Measurements from ENCODE around the gene COQ8A. TPM values are rescaled to one million over a fixed set of nuclear protein-coding genes. Genes with fewer than 3 reads are reported as not detected.
"Not testable (repeated sequence)": the region's sequence is repeated elsewhere in the genome, so short reads cannot be mapped to it uniquely, and the experiment has no call there.

The COQ8A gene
- total RNA-seq, 1 donor from 2014 or later = 13.8 TPM

GRCh38 chr1:226953175-226953800 is 13.2 kb downstream of the COQ8A start:
- Histone ChIP-seq H3K4me2 (no peak overlapping the region), H3K4me3 (no peak overlapping the region), H2AFZ (replicated peaks) (no peak overlapping the region), H3F3A (ENCODE audit: low read depth) (no peaks in the 10 kb centered on the region), H3K36me3 (no peaks in the 10 kb centered on the region), H3K27ac (no peak overlapping the region), H3K4me1 (no peaks in the 10 kb centered on the region), H3K9me3 (ENCODE audit: low read depth) (no peaks in the 10 kb centered on the region), H3K9ac (no peak overlapping the region), H3K27me3 (no peaks in the 10 kb centered on the region), H3K79me2 (ENCODE audit: low read depth) (no peaks in the 10 kb centered on the region), H4K20me1 (ENCODE audit: low read depth) (no peaks in the 10 kb centered on the region)
- Mint-ChIP-seq H3K4me1 (peaks cover 9% of the 10 kb centered on the region), H3K36me3 (peaks cover 5% of the 10 kb centered on the region), H3K4me3 (no peak overlapping the region), H3K27ac (no peak overlapping the region), H3K27me3 (ENCODE audit: insufficient read depth, low read depth) (peaks cover 3% of the 10 kb centered on the region), H3K9me3 (peaks cover 22% of the 10 kb centered on the region)
- DNase-seq (ENCODE audit: low spot score) = no peak
- TF ChIP-seq, protein P1, sequence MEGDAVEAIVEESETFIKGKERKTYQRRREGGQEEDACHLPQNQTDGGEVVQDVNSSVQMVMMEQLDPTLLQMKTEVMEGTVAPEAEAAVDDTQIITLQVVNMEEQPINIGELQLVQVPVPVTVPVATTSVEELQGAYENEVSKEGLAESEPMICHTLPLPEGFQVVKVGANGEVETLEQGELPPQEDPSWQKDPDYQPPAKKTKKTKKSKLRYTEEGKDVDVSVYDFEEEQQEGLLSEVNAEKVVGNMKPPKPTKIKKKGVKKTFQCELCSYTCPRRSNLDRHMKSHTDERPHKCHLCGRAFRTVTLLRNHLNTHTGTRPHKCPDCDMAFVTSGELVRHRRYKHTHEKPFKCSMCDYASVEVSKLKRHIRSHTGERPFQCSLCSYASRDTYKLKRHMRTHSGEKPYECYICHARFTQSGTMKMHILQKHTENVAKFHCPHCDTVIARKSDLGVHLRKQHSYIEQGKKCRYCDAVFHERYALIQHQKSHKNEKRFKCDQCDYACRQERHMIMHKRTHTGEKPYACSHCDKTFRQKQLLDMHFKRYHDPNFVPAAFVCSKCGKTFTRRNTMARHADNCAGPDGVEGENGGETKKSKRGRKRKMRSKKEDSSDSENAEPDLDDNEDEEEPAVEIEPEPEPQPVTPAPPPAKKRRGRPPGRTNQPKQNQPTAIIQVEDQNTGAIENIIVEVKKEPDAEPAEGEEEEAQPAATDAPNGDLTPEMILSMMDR (IDR thresholded peaks at IDR 0.05) = no peak
- TF ChIP-seq EZH2 (IDR thresholded peaks at IDR 0.05) (no peak), EZH2phosphoT487 (IDR thresholded peaks at IDR 0.05) (no peak)

GRCh38 chr1:226954337-226954736 is 14.2 kb downstream of the COQ8A start:
- Histone ChIP-seq H3K27ac (no peak overlapping the region), H3K4me3 (no peak overlapping the region), H3F3A (ENCODE audit: low read depth) (no peaks in the 10 kb centered on the region), H3K9ac (no peak overlapping the region), H3K4me1 (no peaks in the 10 kb centered on the region), H3K27me3 (no peaks in the 10 kb centered on the region), H4K20me1 (ENCODE audit: low read depth) (no peaks in the 10 kb centered on the region), H2AFZ (replicated peaks) (no peak overlapping the region), H3K4me2 (no peak overlapping the region), H3K79me2 (ENCODE audit: low read depth) (no peaks in the 10 kb centered on the region), H3K9me3 (ENCODE audit: low read depth) (no peaks in the 10 kb centered on the region), H3K36me3 (no peaks in the 10 kb centered on the region)
- no peak for DNase-seq (ENCODE audit: low spot score)
- TF ChIP-seq EZH2 (IDR thresholded peaks at IDR 0.05) (no peak), EZH2phosphoT487 (IDR thresholded peaks at IDR 0.05) (no peak)
- TF ChIP-seq, protein P1 (IDR thresholded peaks at IDR 0.05) = no peak
- Mint-ChIP-seq H3K4me3 (no peak overlapping the region), H3K36me3 (peaks cover 5% of the 10 kb centered on the region), H3K4me1 (peaks cover 9% of the 10 kb centered on the region), H3K27ac (peak overlapping the region; percentile 90), H3K27me3 (ENCODE audit: insufficient read depth, low read depth) (peaks cover 3% of the 10 kb centered on the region), H3K9me3 (peaks cover 27% of the 10 kb centered on the region)

- Histone ChIP-seq H3F3A (ENCODE audit: low read depth) (no peaks in the 10 kb centered on the region), H3K4me1 (no peaks in the 10 kb centered on the region), H3K4me2 (no peak overlapping the region), H3K9me3 (ENCODE audit: low read depth) (no peaks in the 10 kb centered on the region), H3K79me2 (ENCODE audit: low read depth) (no peaks in the 10 kb centered on the region), H3K27me3 (no peaks in the 10 kb centered on the region), H2AFZ (replicated peaks) (no peak overlapping the region), H3K36me3 (no peaks in the 10 kb centered on the region), H3K4me3 (no peak overlapping the region), H3K27ac (no peak overlapping the region), H3K9ac (no peak overlapping the region), H4K20me1 (ENCODE audit: low read depth) (no peaks in the 10 kb centered on the region)
- Mint-ChIP-seq H3K9me3 (peaks cover 30% of the 10 kb centered on the region), H3K27ac (peak overlapping the region; percentile 90), H3K4me3 (no peak overlapping the region), H3K36me3 (peaks cover 5% of the 10 kb centered on the region), H3K27me3 (ENCODE audit: insufficient read depth, low read depth) (peaks cover 3% of the 10 kb centered on the region), H3K4me1 (peaks cover 9% of the 10 kb centered on the region)
- no peak for DNase-seq (ENCODE audit: low spot score)
- TF ChIP-seq EZH2 (IDR thresholded peaks at IDR 0.05) (no peak), EZH2phosphoT487 (IDR thresholded peaks at IDR 0.05) (no peak)
- TF ChIP-seq, protein P1 (IDR thresholded peaks at IDR 0.05) = no peak
These were observed 14.7 kb downstream of the COQ8A start for GRCh38 chr1:226954777-226955176.

DNA sequence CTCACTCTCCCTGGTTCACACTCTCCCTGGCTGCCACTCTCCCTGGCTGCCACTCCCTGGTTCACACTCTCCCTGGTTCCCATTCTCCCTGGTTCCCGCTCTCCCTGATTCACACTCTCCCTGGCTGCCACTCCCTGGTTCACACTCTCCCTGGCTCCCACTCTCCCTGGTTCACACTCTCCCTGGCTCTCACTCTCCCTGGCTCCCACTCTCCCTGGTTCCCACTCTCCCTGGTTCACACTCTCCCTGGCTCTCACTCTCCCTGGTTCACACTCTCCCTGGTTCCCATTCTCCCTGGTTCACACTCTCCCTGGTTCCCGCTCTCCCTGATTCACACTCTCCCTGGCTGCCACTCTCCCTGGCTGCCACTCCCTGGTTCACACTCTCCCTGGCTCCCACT is 15.8 kb downstream of the COQ8A start:
- not testable (repeated sequence) for H3K4me1 Mint-ChIP-seq; H3K36me3 Mint-ChIP-seq; H3K27me3 Mint-ChIP-seq (ENCODE audit: insufficient read depth, low read depth); H3K27me3 ChIP-seq; H3K4me1 ChIP-seq; H3K4me3 Mint-ChIP-seq; H3K4me3 ChIP-seq; H3K9me3 ChIP-seq (ENCODE audit: low read depth); H3K27ac ChIP-seq; H3K4me2 ChIP-seq; H4K20me1 ChIP-seq (ENCODE audit: low read depth); H3K79me2 ChIP-seq (ENCODE audit: low read depth); DNase-seq (ENCODE audit: low spot score); H3K27ac Mint-ChIP-seq; H3F3A ChIP-seq (ENCODE audit: low read depth); H3K9ac ChIP-seq; H2AFZ ChIP-seq (replicated peaks); H3K36me3 ChIP-seq
- H3K9me3 Mint-ChIP-seq = peaks cover 31% of the 10 kb centered on the region
